ENCODE measurements around the gene FOS.
A peak's percentile ranks its signal among the peaks of the same experiment; 100 is the strongest.
"Not testable (repeated sequence)": the region's sequence is repeated elsewhere in the genome, so short reads cannot be mapped to it uniquely, and the experiment has no call there.

The FOS gene

DNA sequence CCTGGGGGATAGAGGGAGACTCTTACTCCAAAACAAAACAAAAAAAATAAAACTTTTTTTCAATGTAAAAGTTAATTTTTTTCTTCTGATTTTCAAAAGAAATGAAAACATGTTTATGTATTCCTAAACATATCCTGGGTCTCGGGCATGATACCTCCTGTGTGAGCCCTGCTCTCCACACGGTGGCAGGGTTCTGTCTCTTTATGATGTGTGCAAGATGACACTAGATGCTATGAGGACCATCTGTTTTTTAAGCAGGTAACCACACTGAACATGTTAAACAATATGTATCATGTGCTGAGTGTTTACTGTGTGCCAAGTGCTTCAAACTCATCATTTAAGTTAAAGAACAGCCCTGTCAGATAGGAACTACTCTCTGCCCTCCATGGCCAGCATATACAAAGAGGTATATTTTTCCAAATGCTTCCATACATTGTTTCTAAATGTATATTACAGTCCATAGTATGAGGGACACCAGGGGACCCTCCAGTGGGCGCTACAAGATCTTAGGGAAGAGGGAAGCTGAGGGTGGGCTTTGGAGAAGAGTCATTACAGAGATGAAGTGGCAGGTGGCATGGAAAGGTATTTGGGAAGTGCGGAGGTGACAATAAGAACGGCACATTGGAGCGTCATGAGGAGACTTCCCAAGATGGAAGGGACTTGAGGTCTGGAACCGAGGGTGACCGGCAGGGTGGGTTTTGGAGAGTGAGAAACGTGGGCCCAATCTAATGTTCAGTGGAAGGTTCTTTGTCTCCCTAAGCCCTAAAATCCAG lies 28.5 kb downstream of the FOS start:
- peaks cover 13% of the 10 kb centered on the region for H3K4me1 ChIP-seq (ENCODE audit: control insufficient read depth, insufficient read depth, low read length)
- H3K4me3 ChIP-seq (ENCODE audit: low read length), result no peak overlapping the region
- H3K36me3 ChIP-seq (ENCODE audit: control insufficient read depth, insufficient read depth, low read length), result no peaks in the 10 kb centered on the region
- no peak overlapping the region for H3K27ac ChIP-seq (ENCODE audit: low read depth, low read length)
- no peak overlapping the region for H3K9ac ChIP-seq (ENCODE audit: low read length)
- H3K27me3 ChIP-seq (ENCODE audit: control insufficient read depth, insufficient read depth, low read length), result no peaks in the 10 kb centered on the region

DNA sequence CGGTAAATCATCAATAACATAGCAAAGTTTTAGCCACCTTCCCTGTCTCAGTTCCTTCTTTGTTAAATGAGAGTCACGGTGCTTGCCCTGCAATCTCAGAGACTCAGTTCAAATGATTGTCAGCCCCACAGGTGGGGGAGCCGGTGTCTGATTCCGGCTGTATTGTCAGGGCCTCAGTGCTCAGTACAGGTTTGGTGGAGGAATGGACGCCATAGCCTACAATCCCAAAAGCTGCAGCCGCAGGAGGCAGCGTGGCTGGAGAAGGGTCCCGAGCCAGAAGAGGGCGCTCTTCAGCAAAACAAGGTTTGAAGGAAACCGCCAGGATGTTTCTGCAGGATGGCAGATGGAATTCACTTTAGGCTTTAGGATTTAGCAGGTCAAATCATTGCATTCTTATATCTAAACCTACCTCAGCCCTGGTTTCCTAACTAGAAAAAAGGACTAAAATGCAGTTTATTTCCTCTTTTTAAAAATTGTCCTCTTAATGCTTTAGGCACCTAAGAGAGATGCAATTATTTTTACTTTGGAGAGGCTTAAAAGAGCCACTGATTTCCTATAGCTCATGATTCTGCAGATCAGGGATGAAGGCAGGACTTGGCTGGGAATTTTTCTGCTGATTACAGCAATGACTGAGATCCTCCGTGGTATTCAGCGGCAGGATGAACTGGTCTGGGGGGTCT lies 29.2 kb downstream of the FOS start:
- H3K4me3 ChIP-seq (ENCODE audit: low read length), result no peak overlapping the region
- no peak overlapping the region for H3K9ac ChIP-seq (ENCODE audit: low read length)
- H3K27ac ChIP-seq (ENCODE audit: low read depth, low read length), result no peak overlapping the region
- H3K27me3 ChIP-seq (ENCODE audit: control insufficient read depth, insufficient read depth, low read length), result no peaks in the 10 kb centered on the region
- H3K4me1 ChIP-seq (ENCODE audit: control insufficient read depth, insufficient read depth, low read length), result peaks cover 13% of the 10 kb centered on the region
- H3K36me3 ChIP-seq (ENCODE audit: control insufficient read depth, insufficient read depth, low read length), result no peaks in the 10 kb centered on the region

DNA sequence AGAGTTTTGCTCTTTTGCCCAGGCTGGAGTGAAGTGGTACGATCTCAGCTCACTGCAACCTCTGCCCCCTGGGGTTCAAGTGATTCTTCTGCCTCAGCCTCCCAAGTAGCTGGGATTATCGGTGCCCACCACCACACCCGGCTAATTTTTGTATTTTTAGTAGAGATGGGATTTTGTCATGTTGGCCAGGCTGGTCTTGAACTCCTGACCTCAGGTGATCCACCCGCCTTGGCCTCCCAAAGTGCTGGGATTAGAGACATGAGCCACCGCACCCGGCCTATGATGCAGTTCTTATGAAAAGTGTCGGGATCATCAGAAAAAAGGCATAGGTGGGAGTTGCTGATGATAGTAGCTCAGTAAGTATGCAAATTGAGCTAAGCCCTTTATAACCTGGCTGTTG lies 30.4 kb downstream of the FOS start:
- not testable (repeated sequence) for H3K36me3 ChIP-seq (ENCODE audit: control insufficient read depth, insufficient read depth, low read length); H3K27me3 ChIP-seq (ENCODE audit: control insufficient read depth, insufficient read depth, low read length); H3K4me3 ChIP-seq (ENCODE audit: low read length); H3K9ac ChIP-seq (ENCODE audit: low read length); H3K27ac ChIP-seq (ENCODE audit: low read depth, low read length)
- peaks cover 13% of the 10 kb centered on the region for H3K4me1 ChIP-seq (ENCODE audit: control insufficient read depth, insufficient read depth, low read length)

DNA sequence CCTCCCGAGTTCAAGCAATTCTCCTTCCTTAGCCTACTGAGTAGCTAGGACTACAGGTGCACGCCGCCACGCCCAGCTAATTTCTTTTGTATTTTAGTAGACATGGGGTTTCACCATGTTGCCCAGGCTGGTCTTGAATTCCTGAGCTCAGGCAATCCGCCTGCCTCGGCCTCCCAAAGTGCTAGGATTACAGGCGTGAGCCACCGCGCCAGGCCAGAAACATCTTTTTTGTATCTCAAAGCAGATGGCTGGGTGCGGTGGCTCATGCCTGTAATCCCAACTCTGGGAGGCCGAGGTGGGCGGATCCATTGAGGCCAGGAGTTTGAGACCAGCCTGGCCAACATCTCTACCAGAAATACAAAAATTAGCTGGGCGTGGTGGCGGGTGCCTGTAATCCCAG lies 30.9 kb downstream of the FOS start:
- H3K27ac ChIP-seq (ENCODE audit: low read depth, low read length); H3K9ac ChIP-seq (ENCODE audit: low read length); H3K36me3 ChIP-seq (ENCODE audit: control insufficient read depth, insufficient read depth, low read length); H3K27me3 ChIP-seq (ENCODE audit: control insufficient read depth, insufficient read depth, low read length); H3K4me3 ChIP-seq (ENCODE audit: low read length): not testable (repeated sequence)
- peaks cover 13% of the 10 kb centered on the region for H3K4me1 ChIP-seq (ENCODE audit: control insufficient read depth, insufficient read depth, low read length)

DNA sequence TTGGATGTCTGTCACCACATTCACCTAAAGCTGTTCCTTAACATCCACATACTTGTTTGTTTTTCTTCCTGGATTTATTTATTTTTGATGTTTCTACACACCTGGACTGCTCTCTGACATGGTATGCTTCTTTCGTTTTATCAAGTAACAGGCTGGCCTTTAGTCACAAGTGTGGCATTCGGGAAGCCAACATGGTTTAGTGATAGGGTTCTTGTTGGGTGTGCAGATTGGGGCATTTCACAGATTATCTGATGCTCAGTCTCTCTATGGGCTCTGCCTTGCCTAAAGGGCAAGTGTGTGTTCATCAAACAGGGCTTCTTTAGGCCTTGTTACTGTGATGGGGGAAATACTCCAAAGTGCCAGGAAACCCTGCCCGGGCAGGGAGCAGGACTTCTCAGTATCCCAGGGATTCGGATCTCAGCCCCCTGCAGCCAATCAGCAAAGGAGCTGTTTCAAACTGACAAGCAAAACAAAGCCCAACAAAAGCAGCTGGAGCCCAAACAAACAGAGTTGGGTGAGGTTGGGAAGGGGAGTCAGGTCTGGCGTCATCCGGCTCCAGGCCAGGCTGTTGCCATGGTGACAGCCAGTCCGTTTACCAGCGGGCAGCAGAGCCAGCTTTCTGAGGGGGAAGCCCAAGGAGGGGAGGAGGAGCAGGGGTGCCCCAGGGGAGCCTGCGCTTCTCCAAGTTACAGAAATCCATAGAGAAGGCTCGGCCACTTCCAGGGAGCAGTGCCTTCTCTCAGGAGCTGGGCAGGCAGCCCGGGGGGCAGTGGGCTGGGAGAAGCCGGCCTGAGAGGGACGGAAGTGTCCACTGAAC lies 31.9 kb downstream of the FOS start:
- H3K4me1 ChIP-seq (ENCODE audit: control insufficient read depth, insufficient read depth, low read length), result peaks cover 16% of the 10 kb centered on the region
- no peaks in the 10 kb centered on the region for H3K27me3 ChIP-seq (ENCODE audit: control insufficient read depth, insufficient read depth, low read length)
- no peaks in the 10 kb centered on the region for H3K36me3 ChIP-seq (ENCODE audit: control insufficient read depth, insufficient read depth, low read length)
- peak overlapping the region; percentile 17 for H3K4me3 ChIP-seq (ENCODE audit: low read length)
- H3K27ac ChIP-seq (ENCODE audit: low read depth, low read length), result peak overlapping the region; percentile 71
- no peak overlapping the region for H3K9ac ChIP-seq (ENCODE audit: low read length)

DNA sequence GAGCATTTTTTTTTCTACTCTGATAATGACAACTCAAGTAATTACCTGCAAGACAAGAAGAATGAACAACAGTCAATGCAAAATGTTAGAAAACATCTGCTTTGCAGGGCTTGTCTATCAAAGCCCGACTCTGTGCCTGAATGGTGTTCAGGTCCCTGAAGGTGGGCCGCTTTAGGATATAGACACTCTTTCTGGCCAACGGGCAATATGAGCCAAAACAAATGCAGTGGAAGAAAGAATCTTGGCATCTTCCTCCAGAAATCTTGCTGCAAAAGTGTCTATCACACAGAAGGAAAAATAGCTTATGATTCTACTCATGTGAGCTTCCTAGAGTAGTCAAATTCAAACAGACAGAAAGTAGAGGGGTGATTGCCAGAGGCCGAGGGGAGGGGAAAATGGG lies 32.7 kb downstream of the FOS start:
- Histone ChIP-seq H3K27ac (ENCODE audit: low read depth, low read length) (peak overlapping the region; percentile 71), H3K9ac (ENCODE audit: low read length) (no peak overlapping the region)

DNA sequence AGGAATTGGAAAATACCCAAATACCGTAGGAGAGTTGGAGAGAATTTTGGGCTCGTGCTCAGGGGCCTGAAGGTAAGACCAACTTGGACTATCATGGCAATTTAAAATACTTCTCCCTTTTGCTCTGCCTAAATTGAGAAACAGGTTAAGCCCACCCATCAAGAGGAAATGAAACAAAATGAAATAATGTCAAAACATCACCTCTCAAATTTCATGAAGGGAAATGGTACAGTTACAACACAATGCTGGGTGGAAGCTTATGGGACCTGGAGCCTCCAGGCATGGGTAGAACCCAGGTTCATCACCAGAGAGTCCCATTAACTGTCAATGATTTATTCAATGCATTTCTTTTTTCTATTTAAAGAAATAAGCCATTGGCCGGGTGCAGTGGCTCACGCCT lies 33.7 kb downstream of the FOS start:
- Histone ChIP-seq H3K36me3 (ENCODE audit: control insufficient read depth, insufficient read depth, low read length) (no peaks in the 10 kb centered on the region), H3K27ac (ENCODE audit: low read depth, low read length) (no peak overlapping the region), H3K4me1 (ENCODE audit: control insufficient read depth, insufficient read depth, low read length) (peaks cover 16% of the 10 kb centered on the region), H3K27me3 (ENCODE audit: control insufficient read depth, insufficient read depth, low read length) (no peaks in the 10 kb centered on the region), H3K4me3 (ENCODE audit: low read length) (no peak overlapping the region), H3K9ac (ENCODE audit: low read length) (no peak overlapping the region)

More for the DNA sequence above, 32.7 kb downstream of the FOS start:
- no peak overlapping the region for H3K4me3 ChIP-seq (ENCODE audit: low read length)
- H3K27me3 ChIP-seq (ENCODE audit: control insufficient read depth, insufficient read depth, low read length), result no peaks in the 10 kb centered on the region
- no peaks in the 10 kb centered on the region for H3K36me3 ChIP-seq (ENCODE audit: control insufficient read depth, insufficient read depth, low read length)
- H3K4me1 ChIP-seq (ENCODE audit: control insufficient read depth, insufficient read depth, low read length), result peaks cover 16% of the 10 kb centered on the region

DNA sequence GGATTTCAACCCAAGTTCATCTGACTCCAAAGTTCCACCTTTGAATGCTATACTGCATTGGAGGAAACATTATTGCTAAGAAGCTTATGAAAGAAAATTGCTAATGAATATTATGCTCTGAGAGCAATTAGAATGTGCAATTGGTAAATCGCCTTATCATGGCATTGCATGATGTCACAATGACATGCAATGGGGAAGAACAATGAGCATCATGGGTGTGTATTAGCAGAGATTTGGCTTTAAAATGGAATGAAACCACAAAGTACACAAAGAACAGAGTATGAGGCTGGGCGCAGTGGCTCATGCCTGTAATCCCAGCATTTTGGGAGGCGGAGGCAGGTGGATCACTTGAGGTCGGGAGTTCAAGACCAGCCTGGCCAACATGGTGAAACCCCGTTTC lies 34.7 kb downstream of the FOS start:
- H3K4me3 ChIP-seq (ENCODE audit: low read length), result no peak overlapping the region
- no peak overlapping the region for H3K9ac ChIP-seq (ENCODE audit: low read length)
- no peak overlapping the region for H3K27ac ChIP-seq (ENCODE audit: low read depth, low read length)
- peaks cover 16% of the 10 kb centered on the region for H3K4me1 ChIP-seq (ENCODE audit: control insufficient read depth, insufficient read depth, low read length)
- no peaks in the 10 kb centered on the region for H3K36me3 ChIP-seq (ENCODE audit: control insufficient read depth, insufficient read depth, low read length)
- H3K27me3 ChIP-seq (ENCODE audit: control insufficient read depth, insufficient read depth, low read length), result no peaks in the 10 kb centered on the region

DNA sequence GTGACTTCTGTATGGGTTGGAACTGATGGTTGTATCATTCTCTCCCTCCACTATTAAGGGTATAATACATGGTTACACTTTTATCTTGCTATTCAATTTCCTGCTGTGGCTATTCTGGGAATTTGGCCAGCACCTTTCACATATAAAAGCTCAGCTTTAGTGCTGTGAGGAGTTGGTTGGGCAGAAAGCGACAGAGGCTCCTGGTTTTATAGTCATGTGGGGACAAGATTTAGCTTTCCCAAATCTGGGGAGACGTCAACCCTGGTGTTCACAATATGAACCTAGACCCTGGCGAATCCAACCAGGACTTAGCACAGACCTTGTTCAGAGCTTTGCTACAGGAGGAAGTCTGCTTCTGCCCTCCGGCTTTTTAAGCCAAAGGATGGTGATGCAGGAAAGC lies 36.5 kb downstream of the FOS start:
- Histone ChIP-seq H3K4me1 (ENCODE audit: control insufficient read depth, insufficient read depth, low read length) (peaks cover 16% of the 10 kb centered on the region), H3K9ac (ENCODE audit: low read length) (no peak overlapping the region), H3K27me3 (ENCODE audit: control insufficient read depth, insufficient read depth, low read length) (no peaks in the 10 kb centered on the region), H3K36me3 (ENCODE audit: control insufficient read depth, insufficient read depth, low read length) (no peaks in the 10 kb centered on the region), H3K4me3 (ENCODE audit: low read length) (no peak overlapping the region), H3K27ac (ENCODE audit: low read depth, low read length) (peak overlapping the region; percentile 39)

DNA sequence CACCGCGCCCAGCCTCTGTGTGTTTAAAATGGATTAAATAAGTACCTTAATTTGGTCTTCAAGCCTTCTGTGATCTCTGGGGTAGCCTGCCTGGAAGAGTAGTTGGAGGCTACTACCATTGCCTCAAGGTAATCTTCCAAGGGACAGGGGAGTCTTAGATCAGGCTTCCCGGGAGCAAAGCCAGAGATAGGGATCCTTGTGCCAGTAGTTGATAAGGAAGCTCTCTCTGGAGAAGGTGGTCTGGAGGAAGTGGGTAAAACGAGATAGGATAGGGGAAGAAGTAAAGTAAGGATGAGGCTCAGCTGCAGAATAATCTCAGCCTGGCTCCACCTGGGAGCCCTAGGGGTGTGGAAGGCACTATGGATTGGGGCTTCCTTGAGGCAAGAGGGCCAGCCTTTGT lies 38.5 kb downstream of the FOS start:
- Histone ChIP-seq H3K27me3 (ENCODE audit: control insufficient read depth, insufficient read depth, low read length) (no peaks in the 10 kb centered on the region), H3K9ac (ENCODE audit: low read length) (no peak overlapping the region), H3K36me3 (ENCODE audit: control insufficient read depth, insufficient read depth, low read length) (no peaks in the 10 kb centered on the region), H3K4me3 (ENCODE audit: low read length) (no peak overlapping the region), H3K27ac (ENCODE audit: low read depth, low read length) (no peak overlapping the region), H3K4me1 (ENCODE audit: control insufficient read depth, insufficient read depth, low read length) (peaks cover 4% of the 10 kb centered on the region)

DNA sequence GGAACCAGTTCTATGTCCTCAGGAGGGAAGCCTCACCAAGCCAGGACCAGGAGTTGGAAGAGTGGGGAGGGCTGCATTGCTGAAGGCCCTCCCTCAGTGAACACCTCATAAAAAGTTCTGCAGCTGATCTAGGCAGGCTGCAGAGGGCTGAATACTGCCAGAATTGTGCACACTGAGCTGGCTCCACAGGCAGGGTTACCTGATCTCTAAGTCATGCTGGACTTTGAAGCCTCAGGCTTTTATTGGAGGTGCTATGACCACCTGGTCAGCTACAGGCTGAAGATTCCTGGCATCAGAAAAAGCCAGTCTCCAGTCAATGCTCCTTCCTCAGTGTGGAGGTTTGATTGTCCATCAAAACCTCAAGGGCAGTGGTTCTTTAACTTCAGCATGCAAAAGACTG lies 39.7 kb downstream of the FOS start:
- Histone ChIP-seq H3K9ac (ENCODE audit: low read length) (no peak overlapping the region), H3K27me3 (ENCODE audit: control insufficient read depth, insufficient read depth, low read length) (no peaks in the 10 kb centered on the region), H3K27ac (ENCODE audit: low read depth, low read length) (no peak overlapping the region), H3K36me3 (ENCODE audit: control insufficient read depth, insufficient read depth, low read length) (no peaks in the 10 kb centered on the region), H3K4me3 (ENCODE audit: low read length) (no peak overlapping the region), H3K4me1 (ENCODE audit: control insufficient read depth, insufficient read depth, low read length) (peaks cover 4% of the 10 kb centered on the region)

DNA sequence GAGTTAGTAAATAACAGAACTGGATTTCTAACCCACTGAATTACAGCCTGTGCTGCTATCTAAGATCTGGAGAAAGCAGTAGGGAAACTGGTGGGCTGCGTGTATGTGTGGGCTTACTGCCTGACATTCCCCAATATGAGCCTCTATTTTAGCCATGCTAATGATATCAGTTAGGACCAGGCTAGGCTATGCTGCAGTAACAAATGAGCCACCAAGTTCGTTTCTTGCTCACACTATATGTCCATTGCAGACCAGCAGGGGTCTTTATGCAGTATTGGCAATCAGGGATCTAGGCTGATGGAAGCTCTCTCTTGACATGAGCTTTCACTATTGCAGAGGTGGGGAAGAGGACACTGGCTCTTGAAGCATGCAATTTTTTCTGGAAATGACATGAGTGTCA lies 40.4 kb downstream of the FOS start:
- Histone ChIP-seq H3K36me3 (ENCODE audit: control insufficient read depth, insufficient read depth, low read length) (no peaks in the 10 kb centered on the region), H3K9ac (ENCODE audit: low read length) (no peak overlapping the region), H3K27me3 (ENCODE audit: control insufficient read depth, insufficient read depth, low read length) (no peaks in the 10 kb centered on the region), H3K4me1 (ENCODE audit: control insufficient read depth, insufficient read depth, low read length) (peaks cover 4% of the 10 kb centered on the region), H3K27ac (ENCODE audit: low read depth, low read length) (no peak overlapping the region), H3K4me3 (ENCODE audit: low read length) (no peak overlapping the region)
